Peyer's patch (tissue), 4 donors: ENCODE results near the gene PHC1. TPM values are rescaled to one million over a fixed set of nuclear protein-coding genes. Genes with fewer than 3 reads are reported as not detected.
"Not testable (repeated sequence)": the region's sequence is repeated elsewhere in the genome, so short reads cannot be mapped to it uniquely, and the experiment has no call there.

ENCODE experiments used
- DNase-seq, 3 donors: peaks; one replicate each; pipeline ENCODE4 v3.0.0-alpha.2; 2017 to 2019
- H3K27ac ChIP-seq, 4 donors: fragments of 200-600 bp; sonication (generic); one replicate each; pipeline ENCODE4 v1.5.1; 2016 to 2019
- H3K27me3 ChIP-seq, 2 donors: fragments of 200-600 bp; sonication (generic); one replicate each; pipeline ENCODE4 v1.5.1; 2019
- H3K36me3 ChIP-seq, 3 donors: fragments of 200-600 bp; sonication (generic); one replicate each; pipeline ENCODE4 v1.5.1; 2016 to 2019
- H3K4me1 ChIP-seq, 4 donors: fragments of 200-600 bp; sonication (generic); one replicate each; pipeline ENCODE4 v1.5.1; 2016 to 2019
- H3K4me3 ChIP-seq, 4 donors: fragments of 200-600 bp; sonication (generic); 1 replicate in 3 of 4; 2 replicates in 1 of 4; pipeline ENCODE4 v1.5.1; 2016 to 2019; ENCODE audit warnings: mild to moderate bottlenecking in 1 of 4
- H3K9me3 ChIP-seq, 4 donors: fragments of 200-600 bp; sonication (generic); one replicate each; pipeline ENCODE4 v1.5.1; 2016 to 2019; ENCODE audit warnings: mild to moderate bottlenecking in 1 of 4
- CTCF ChIP-seq, 6 experiments: fragments of 450-650 bp in 4 of 6; fragments of 200-600 bp in 2 of 6; sonication (generic) in 1 of 6; IDR thresholded peaks; one replicate each; pipeline ENCODE4 v1.5.1; 2017 to 2019; ENCODE audit warnings: antibody characterized with exemption in 6 of 6, mild to moderate bottlenecking in 3 of 6, moderate library complexity in 1 of 6
- POLR2A ChIP-seq, 2 donors: fragments of 450-650 bp; IDR thresholded peaks; one replicate each; pipeline ENCODE4 v1.5.1; 2017; ENCODE audit warnings: antibody characterized with exemption in 2 of 2, mild to moderate bottlenecking in 2 of 2, moderate library complexity in 2 of 2
- total RNA-seq, 4 donors: library from RNA; depleted of rRNA; stranded (reverse); fragments of >200 nt; gene quantifications; one replicate each; pipeline ENCODE4 v1.1.0, GENCODE V29; 2016

PHC1 gene
- total RNA-seq, 4 donors from 2014 or later, result 11.2 to 52.8 (median 31.0) TPM

- H3K9me3 ChIP-seq, result no peaks in the 10 kb centered on the region
- no peak overlapping the region for H3K27ac ChIP-seq
- H3K27me3 ChIP-seq, result no peaks in the 10 kb centered on the region
- H3K36me3 ChIP-seq, result peaks cover 0 to 23% (median 0%) of the 10 kb centered on the region in 3 donors
- no peak for DNase-seq
- H3K4me3 ChIP-seq, result no peak overlapping the region
- TF ChIP-seq CTCF (IDR thresholded peaks at IDR 0.05) (no peak), POLR2A (IDR thresholded peaks at IDR 0.05) (no peak)
- no peaks in the 10 kb centered on the region for H3K4me1 ChIP-seq
These were observed 22.4 kb downstream of the PHC1 start for GRCh38 chr12:8936735-8937134.

GRCh38 chr12:8937842-8938442 lies 23.6 kb downstream of the PHC1 start:
- peaks cover 0 to 35% (median 0%) of the 10 kb centered on the region in 3 donors for H3K36me3 ChIP-seq
- not testable (repeated sequence) for H3K4me3 ChIP-seq, H3K27me3 ChIP-seq, H3K4me1 ChIP-seq, H3K9me3 ChIP-seq, DNase-seq, H3K27ac ChIP-seq

GRCh38 chr12:8941691-8942478 lies 27.6 kb downstream of the PHC1 start:
- H3K9me3 ChIP-seq, result no peaks in the 10 kb centered on the region
- no peaks in the 10 kb centered on the region for H3K27me3 ChIP-seq
- H3K4me1 ChIP-seq, result no peaks in the 10 kb centered on the region
- no peak overlapping the region for H3K27ac ChIP-seq
- TF ChIP-seq POLR2A (IDR thresholded peaks at IDR 0.05), result no peak
- no peak for TF ChIP-seq CTCF (IDR thresholded peaks at IDR 0.05)
- no peak for DNase-seq
- peaks cover 0 to 56% (median 0%) of the 10 kb centered on the region in 3 donors for H3K36me3 ChIP-seq
- H3K4me3 ChIP-seq, result no peak overlapping the region

- H3K36me3 ChIP-seq, result peaks cover 0 to 49% (median 0%) of the 10 kb centered on the region in 3 donors
- H3K4me3 ChIP-seq, result no peak overlapping the region
- no peaks in the 10 kb centered on the region for H3K27me3 ChIP-seq
- TF ChIP-seq CTCF (IDR thresholded peaks at IDR 0.05) (no peak), POLR2A (IDR thresholded peaks at IDR 0.05) (no peak)
- no peak overlapping the region for H3K27ac ChIP-seq
- no peak for DNase-seq
- peaks cover 0 to 17% (median 0%) of the 10 kb centered on the region in 4 donors for H3K4me1 ChIP-seq
- no peaks in the 10 kb centered on the region for H3K9me3 ChIP-seq
These were observed 29.4 kb downstream of the PHC1 start for GRCh38 chr12:8943565-8944186.

GRCh38 chr12:8946733-8947132 lies 32.4 kb downstream of the PHC1 start:
- Histone ChIP-seq H3K27me3 (no peaks in the 10 kb centered on the region), H3K36me3 (peaks cover 0 to 43% (median 0%) of the 10 kb centered on the region in 3 donors), H3K27ac (no peak overlapping the region), H3K4me3 (no peak overlapping the region), H3K9me3 (no peaks in the 10 kb centered on the region), H3K4me1 (peaks cover 0 to 19% (median 0%) of the 10 kb centered on the region in 4 donors)
- no peak for DNase-seq
- TF ChIP-seq POLR2A (IDR thresholded peaks at IDR 0.05) (no peak), CTCF (IDR thresholded peaks at IDR 0.05) (no peak)

- Histone ChIP-seq H3K36me3 (peaks cover 0 to 33% (median 0%) of the 10 kb centered on the region in 3 donors), H3K4me3 (no peak overlapping the region), H3K9me3 (no peaks in the 10 kb centered on the region), H3K27me3 (no peaks in the 10 kb centered on the region), H3K27ac (no peak overlapping the region), H3K4me1 (peaks cover 0 to 19% (median 0%) of the 10 kb centered on the region in 4 donors)
- no peak for DNase-seq
- TF ChIP-seq CTCF (IDR thresholded peaks at IDR 0.05) (no peak), POLR2A (IDR thresholded peaks at IDR 0.05) (no peak)
These were observed 33.4 kb downstream of the PHC1 start for GRCh38 chr12:8947737-8948136.
